Adrenal gland (tissue), 12 donors: ENCODE results near the gene SLC6A4. TPM values are rescaled to one million over a fixed set of nuclear protein-coding genes. Genes with fewer than 3 reads are reported as not detected.

Experiments
- DNase-seq, 7 donors: peaks; one replicate each; pipeline ENCODE4 v3.0.0-alpha.2; 2019 to 2020
- H3K27ac ChIP-seq, 5 donors: fragments of 200-600 bp; sonication (generic) in 4 of 5; 1 replicate in 3 of 5; 2 replicates in 2 of 5; pipeline versions ENCODE4 v1.5.1 to v1.8.0; 2016 to 2020; ENCODE audit warnings: mild to moderate bottlenecking in 1 of 5
- H3K27me3 ChIP-seq: fragments of 200-600 bp; 2 replicates; pipeline ENCODE4 v1.8.0; 2021
- H3K36me3 ChIP-seq, 2 donors: fragments of 200-600 bp; replicated peaks in 1 of 2; 1 replicate in 1 of 2; 2 replicates in 1 of 2; pipeline versions ENCODE4 v1.5.1 to v1.8.0; 2018 to 2022
- H3K4me1 ChIP-seq, 2 donors: fragments of 200-600 bp; replicated peaks in 1 of 2; 1 replicate in 1 of 2; 2 replicates in 1 of 2; pipeline versions ENCODE4 v1.5.1 to v1.8.0; 2018 to 2021
- H3K4me3 ChIP-seq, 4 donors: fragments of 200-600 bp; sonication (generic) in 3 of 4; one replicate each; pipeline ENCODE4 v1.5.1; 2016 to 2018
- H3K9me3 ChIP-seq, 3 donors: fragments of 200-600 bp; sonication (generic) in 1 of 3; replicated peaks in 1 of 3; 1 replicate in 2 of 3; 2 replicates in 1 of 3; pipeline versions ENCODE4 v1.5.1 to v1.8.0; 2016 to 2021
- POLR2A ChIP-seq, 2 donors: fragments of 450-650 bp; IDR thresholded peaks; one replicate each; pipeline ENCODE4 v1.6.1; 2017; ENCODE audit warnings: antibody characterized with exemption in 2 of 2, mild to moderate bottlenecking in 2 of 2, moderate library complexity in 1 of 2
- WGBS, 4 donors: extraction: QIAGEN DNeasy Blood & Tissue Kit in 2 of 4; methylation state at CpG; one replicate each; pipeline versions ENCODE4 v1.1.5 to v1.1.7; 2013 to 2017; 5-methylcytosine and 5-hydroxymethylcytosine counted together
- intact Hi-C, 2 donors: fragments of 100-400 bp; cut with DNase I; formaldehyde crosslinking; loops; one replicate each; pipeline versions ENCODE4 v1.14.1 to v1.15.0; 2022 to 2023
- polyA plus RNA-seq, 3 donors: library from polyadenylated mRNA; stranded (reverse); fragments of 200-250 nt in 2 of 3; fragments of 350-450 nt in 1 of 3; fragmentation: Illumina TruSeq in 1 of 3; extraction: RNeasy Lipid Tissue Mini Kit (QIAGEN cat#74804) in 1 of 3; gene quantifications; one replicate each; pipeline ENCODE4 v1.2.3, GENCODE V29; 2013 to 2014
- total RNA-seq, 9 donors: library from RNA; depleted of rRNA in 4 of 9; stranded (reverse); fragments of >200 nt in 4 of 9; fragments of 120-200 nt in 1 of 9; fragmentation: NEBNext Ultra II Directional in 1 of 9; extraction: Animal tissue kit (Norgen Biotek cat#: 25700) in 1 of 9; gene quantifications; one replicate each; pipeline versions ENCODE4 v1.1.0 to v1.2.4, GENCODE V29; 2013 to 2023
- TF ChIP-seq, protein P1 (sequence below), 6 experiments: fragments of 450-650 bp in 4 of 6; fragments of 200-600 bp in 2 of 6; sonication (generic) in 1 of 6; IDR thresholded peaks; 1 replicate in 5 of 6; 2 replicates in 1 of 6; pipeline versions ENCODE4 v1.5.1 to v1.8.0; 2016 to 2021; ENCODE audit warnings: antibody characterized with exemption in 6 of 6, mild to moderate bottlenecking in 2 of 6, moderate library complexity in 1 of 6
- donor health status: healthy with polysubstance abuse.
- donor health status: Bipolar disorder and iron deficiency.
- donor health status: DM: yes; HTN: yes; CAD: no.
- donor health status: DM: no; HTN: no; CAD: no.
- donor health status: DM: no; HTN: no; CAD: no.
- donor health status: DM: yes; HTN: yes; CAD: no.

The SLC6A4 gene
- total and polyA plus RNA-seq, 12 donors, result 0.03 to 0.67 (median 0.17) TPM; not detected in 3

DNA sequence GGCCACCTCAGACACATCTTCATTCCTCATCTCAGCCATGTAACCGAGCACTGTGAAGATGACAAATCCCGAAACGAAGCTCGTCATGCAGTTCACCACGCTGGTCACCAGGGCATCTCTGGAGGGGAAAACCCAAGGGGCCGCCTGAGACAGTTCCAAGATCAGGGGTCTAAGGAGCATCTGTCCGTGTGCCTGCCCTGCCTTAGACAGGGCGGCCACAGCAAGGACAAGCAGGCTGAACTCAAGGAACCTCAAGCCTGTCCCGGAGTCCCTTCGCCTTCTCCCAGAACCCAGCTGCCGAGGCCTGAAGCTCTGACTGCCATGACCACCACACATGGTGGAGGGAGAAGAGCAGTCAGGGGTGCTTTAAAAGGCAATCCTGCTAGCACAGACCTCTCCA, 22.7 kb downstream of the SLC6A4 start:
- TF ChIP-seq, protein P1, sequence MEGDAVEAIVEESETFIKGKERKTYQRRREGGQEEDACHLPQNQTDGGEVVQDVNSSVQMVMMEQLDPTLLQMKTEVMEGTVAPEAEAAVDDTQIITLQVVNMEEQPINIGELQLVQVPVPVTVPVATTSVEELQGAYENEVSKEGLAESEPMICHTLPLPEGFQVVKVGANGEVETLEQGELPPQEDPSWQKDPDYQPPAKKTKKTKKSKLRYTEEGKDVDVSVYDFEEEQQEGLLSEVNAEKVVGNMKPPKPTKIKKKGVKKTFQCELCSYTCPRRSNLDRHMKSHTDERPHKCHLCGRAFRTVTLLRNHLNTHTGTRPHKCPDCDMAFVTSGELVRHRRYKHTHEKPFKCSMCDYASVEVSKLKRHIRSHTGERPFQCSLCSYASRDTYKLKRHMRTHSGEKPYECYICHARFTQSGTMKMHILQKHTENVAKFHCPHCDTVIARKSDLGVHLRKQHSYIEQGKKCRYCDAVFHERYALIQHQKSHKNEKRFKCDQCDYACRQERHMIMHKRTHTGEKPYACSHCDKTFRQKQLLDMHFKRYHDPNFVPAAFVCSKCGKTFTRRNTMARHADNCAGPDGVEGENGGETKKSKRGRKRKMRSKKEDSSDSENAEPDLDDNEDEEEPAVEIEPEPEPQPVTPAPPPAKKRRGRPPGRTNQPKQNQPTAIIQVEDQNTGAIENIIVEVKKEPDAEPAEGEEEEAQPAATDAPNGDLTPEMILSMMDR (IDR thresholded peaks at IDR 0.05), result no peak
- TF ChIP-seq POLR2A (IDR thresholded peaks at IDR 0.05), result no peak
- H3K36me3 ChIP-seq, result no peaks in the 10 kb centered on the region
- no peaks in the 10 kb centered on the region for H3K9me3 ChIP-seq
- no peaks in the 10 kb centered on the region for H3K27me3 ChIP-seq
- no peak for DNase-seq
- no peaks in the 10 kb centered on the region for H3K4me1 ChIP-seq
- intact Hi-C loops, result no loop called here
- H3K27ac ChIP-seq, result no peak overlapping the region
- 92 to 100% (median 95%) methylated on average over 5 to 11 of the region's 11 CpGs for WGBS, 4 donors
- no peak overlapping the region for H3K4me3 ChIP-seq

GRCh38 chr17:30211371-30211770, 24.1 kb downstream of the SLC6A4 start:
- Histone ChIP-seq H3K27me3 (no peaks in the 10 kb centered on the region), H3K27ac (no peak overlapping the region), H3K4me1 (no peaks in the 10 kb centered on the region), H3K36me3 (no peaks in the 10 kb centered on the region), H3K4me3 (no peak overlapping the region), H3K9me3 (no peaks in the 10 kb centered on the region)
- WGBS, 4 donors, result 84 to 91% (median 86%) methylated on average over 4 to 6 of the region's 6 CpGs
- intact Hi-C loops, result no loop called here
- DNase-seq, result no peak
- no peak for TF ChIP-seq POLR2A (IDR thresholded peaks at IDR 0.05)
- TF ChIP-seq, protein P1 (IDR thresholded peaks at IDR 0.05), result no peak

DNA sequence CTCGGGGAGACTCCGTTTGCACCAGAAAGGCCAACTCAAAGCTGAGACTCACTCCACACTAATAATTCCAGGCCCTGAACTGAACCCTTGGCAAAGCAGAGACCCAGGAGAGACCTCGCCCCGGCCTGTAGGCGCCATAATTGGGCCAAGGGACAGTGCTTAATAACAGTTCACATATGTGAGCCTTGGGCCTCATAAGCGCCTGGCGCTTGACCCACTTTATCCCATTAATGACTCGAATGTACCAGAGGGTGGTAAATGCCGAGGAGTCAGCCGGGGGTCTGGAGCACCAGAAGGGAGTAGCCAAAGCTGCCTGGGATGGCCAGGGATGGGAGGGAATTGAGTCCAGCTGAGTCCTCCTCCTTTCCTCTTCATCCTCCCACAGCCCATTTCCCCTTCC, 24.6 kb downstream of the SLC6A4 start:
- TF ChIP-seq POLR2A (IDR thresholded peaks at IDR 0.05), result no peak
- TF ChIP-seq, protein P1 (IDR thresholded peaks at IDR 0.05), result no peak
- no peak overlapping the region for H3K27ac ChIP-seq
- H3K27me3 ChIP-seq, result no peaks in the 10 kb centered on the region
- H3K9me3 ChIP-seq, result no peaks in the 10 kb centered on the region
- 91 to 95% (median 94%) methylated on average over 8 to 10 of the region's 10 CpGs for WGBS, 4 donors
- no peak for DNase-seq
- no peak overlapping the region for H3K4me3 ChIP-seq
- H3K4me1 ChIP-seq, result no peaks in the 10 kb centered on the region
- intact Hi-C loops, result no loop called here
- H3K36me3 ChIP-seq, result no peaks in the 10 kb centered on the region

DNA sequence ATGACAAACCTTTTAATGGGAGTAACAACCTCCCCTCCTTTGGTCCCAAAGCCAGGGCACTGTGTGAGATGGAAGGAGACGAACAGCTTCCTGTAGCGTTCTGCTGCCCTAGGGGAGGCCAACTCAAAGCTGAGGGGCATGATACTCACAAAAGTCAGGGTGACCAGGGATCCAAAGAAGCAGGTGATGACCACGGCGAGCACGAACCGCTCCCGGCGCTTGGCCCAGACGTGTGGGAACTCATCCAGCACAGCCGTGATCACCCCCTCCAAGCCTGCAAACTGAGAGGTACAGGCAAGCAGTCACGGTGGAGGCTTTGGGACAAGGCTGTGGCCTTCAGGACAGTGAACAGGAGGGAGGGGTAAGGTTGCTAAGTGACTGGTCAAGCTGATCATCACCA, 25.1 kb downstream of the SLC6A4 start:
- Histone ChIP-seq H3K27me3 (peaks cover 3% of the 10 kb centered on the region), H3K4me1 (no peaks in the 10 kb centered on the region), H3K9me3 (no peaks in the 10 kb centered on the region), H3K27ac (no peak overlapping the region), H3K36me3 (no peaks in the 10 kb centered on the region), H3K4me3 (no peak overlapping the region)
- DNase-seq, result no peak
- WGBS, 4 donors, result 85 to 92% (median 90%) methylated on average over 11 of the region's 11 CpGs
- no peak for TF ChIP-seq POLR2A (IDR thresholded peaks at IDR 0.05)
- TF ChIP-seq, protein P1 (IDR thresholded peaks at IDR 0.05), result no peak
- intact Hi-C loops, result no loop called here
